ENCODE results near the gene TRIM6. TPM values are rescaled to one million over a fixed set of nuclear protein-coding genes. Genes with fewer than 3 reads are reported as not detected.

The TRIM6 gene
- total RNA-seq, 1 experiment from 2014 or later = 17.9 TPM

DNA sequence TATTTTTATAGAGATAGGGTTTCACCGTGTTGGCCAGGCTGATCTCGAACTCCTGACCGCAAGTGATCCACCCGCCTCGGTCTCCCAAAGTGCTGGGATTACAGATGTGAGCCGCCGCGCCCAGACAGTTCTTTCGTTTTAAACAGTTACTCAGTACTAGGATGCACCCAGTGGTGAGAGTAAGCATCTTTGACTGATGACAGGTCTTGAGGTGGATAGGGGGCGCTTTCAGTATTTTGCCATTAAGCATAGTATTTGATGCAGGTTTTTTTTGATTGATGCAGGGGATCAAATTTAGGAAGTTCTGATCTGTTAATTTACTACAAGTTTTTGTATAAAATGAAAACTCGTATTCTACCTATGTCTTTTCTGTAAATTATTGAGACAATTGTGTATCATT lies 15.2 kb downstream of the TRIM6 start:
- Histone ChIP-seq H3K27ac (ENCODE audit: insufficient read length, low read depth, low read length) (no peak overlapping the region), H3K18ac (ENCODE audit: insufficient read length, low read depth, low read length) (no peak overlapping the region), H3K79me1 (ENCODE audit: insufficient read depth, low read depth, low read length, poor library complexity, severe bottlenecking) (no peaks in the 10 kb centered on the region), H3K4me1 (ENCODE audit: insufficient read depth, low read length) (no peaks in the 10 kb centered on the region), H3K9me3 (ENCODE audit: control insufficient read depth, low read depth, low read length) (no peaks in the 10 kb centered on the region), H3K56ac (ENCODE audit: insufficient read length, low read depth, low read length) (no peak overlapping the region), H2BK5ac (ENCODE audit: insufficient read length, low read length) (no peak overlapping the region), H2AK5ac (ENCODE audit: insufficient read length, low read length) (no peak overlapping the region), H4K5ac (ENCODE audit: insufficient read length, low read depth, low read length) (no peak overlapping the region), H3K14ac (ENCODE audit: insufficient read depth, low read length) (no peak overlapping the region), H2BK120ac (ENCODE audit: low read depth, low read length, poor library complexity, severe bottlenecking) (no peak overlapping the region), H4K8ac (replicated peaks; ENCODE audit: insufficient read length, low read depth, low read length) (no peak overlapping the region), H3K4ac (ENCODE audit: low read depth, low read length) (no peak overlapping the region), H3K27me3 (ENCODE audit: insufficient read depth, low read length) (no peaks in the 10 kb centered on the region), H4K91ac (ENCODE audit: insufficient read length, low read depth, low read length) (no peak overlapping the region), H2AFZ (ENCODE audit: low read length) (no peak overlapping the region), H2BK20ac (ENCODE audit: low read depth, low read length, poor library complexity, severe bottlenecking) (no peak overlapping the region), H2BK12ac (ENCODE audit: insufficient read length, low read depth, low read length) (no peak overlapping the region), H2BK15ac (ENCODE audit: low read depth, low read length) (no peak overlapping the region), H3K23ac (ENCODE audit: insufficient read length, low read depth, low read length) (no peak overlapping the region), H3K4me2 (ENCODE audit: insufficient read depth, insufficient read length, low read length) (no peak overlapping the region), H3K23me2 (ENCODE audit: insufficient read length, low read depth, low read length, poor library complexity, severe bottlenecking) (no peaks in the 10 kb centered on the region), H3T11ph (ENCODE audit: low read length) (no peak overlapping the region), H3K79me2 (ENCODE audit: insufficient read depth, low read length) (no peaks in the 10 kb centered on the region), H3K9ac (ENCODE audit: extremely low read depth, insufficient read length, low read length) (no peak overlapping the region), H4K20me1 (ENCODE audit: control insufficient read depth, insufficient read depth, insufficient read length) (no peaks in the 10 kb centered on the region)
- Mint-ChIP-seq H3K36me3 (ENCODE audit: insufficient read depth in 1 of 3, low read depth in 3 of 3) (peaks cover 9 to 43% (median 39%) of the 10 kb centered on the region in 3 experiments; a peak in 6 of 7 replicates), H3K27ac (no peak overlapping the region), H3K27me3 (ENCODE audit: low read depth) (no peaks in the 10 kb centered on the region), H3K9me3 (no peaks in the 10 kb centered on the region), H3K4me3 (no peak overlapping the region), H3K4me1 (no peaks in the 10 kb centered on the region)
- WGBS (ENCODE audit: extremely low coverage, insufficient read length, low lambda C conversion rate) = no CpG with 5 or more reads among the region's 11 CpGs
- no peak for DNase-seq
- TF ChIP-seq, protein P1, sequence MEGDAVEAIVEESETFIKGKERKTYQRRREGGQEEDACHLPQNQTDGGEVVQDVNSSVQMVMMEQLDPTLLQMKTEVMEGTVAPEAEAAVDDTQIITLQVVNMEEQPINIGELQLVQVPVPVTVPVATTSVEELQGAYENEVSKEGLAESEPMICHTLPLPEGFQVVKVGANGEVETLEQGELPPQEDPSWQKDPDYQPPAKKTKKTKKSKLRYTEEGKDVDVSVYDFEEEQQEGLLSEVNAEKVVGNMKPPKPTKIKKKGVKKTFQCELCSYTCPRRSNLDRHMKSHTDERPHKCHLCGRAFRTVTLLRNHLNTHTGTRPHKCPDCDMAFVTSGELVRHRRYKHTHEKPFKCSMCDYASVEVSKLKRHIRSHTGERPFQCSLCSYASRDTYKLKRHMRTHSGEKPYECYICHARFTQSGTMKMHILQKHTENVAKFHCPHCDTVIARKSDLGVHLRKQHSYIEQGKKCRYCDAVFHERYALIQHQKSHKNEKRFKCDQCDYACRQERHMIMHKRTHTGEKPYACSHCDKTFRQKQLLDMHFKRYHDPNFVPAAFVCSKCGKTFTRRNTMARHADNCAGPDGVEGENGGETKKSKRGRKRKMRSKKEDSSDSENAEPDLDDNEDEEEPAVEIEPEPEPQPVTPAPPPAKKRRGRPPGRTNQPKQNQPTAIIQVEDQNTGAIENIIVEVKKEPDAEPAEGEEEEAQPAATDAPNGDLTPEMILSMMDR (conservative IDR thresholded peaks at IDR 0.05) = peak; percentile 60

Measured in H9 (cell line).